A549 (cell line): ENCODE data around the gene NR2F1. TPM values are rescaled to one million over a fixed set of nuclear protein-coding genes. Genes with fewer than 3 reads are reported as not detected.

Experiments
- ATAC-seq, 2 experiments: fragments of 200-7000 bp in 1 of 2; fragments of >200 bp in 1 of 2; cut with Nextera tagmentation in 1 of 2; cut with Tn5 transposase in 1 of 2; 3 replicates each; pipeline versions ENCODE4 v1.8.0 to v1.9.1; 2018 to 2020; ENCODE audit warnings: mild to moderate bottlenecking in 1 of 2, moderate library complexity in 1 of 2
- CTCF ChIA-PET: fragments of 300-600 bp; sonication (Branson Sonifier 250); formaldehyde crosslinking; extraction: SDS; loops from one replicate; lab custom pipeline; 2021; ENCODE audit warnings: antibody characterized with exemption, inconsistent platforms; lab: Yijun Ruan, JAX
- POLR2A ChIA-PET: fragments of 350-600 bp; formaldehyde crosslinking; extraction: SDS; loops from one replicate; lab custom pipeline; 2021; ENCODE audit warnings: antibody characterized with exemption, inconsistent platforms; lab: Yijun Ruan, JAX
- DNase-seq, 2 experiments: peaks; one replicate each; pipeline versions ENCODE4 v3.0.0 to v3.0.0-alpha.2; 2011 to 2016; ENCODE audit warnings: low read depth in 1 of 2, low spot score in 1 of 2
- FAIRE-seq: peaks from 2 replicates; lab custom pipeline; 2011; peaks lifted over from hg19 to GRCh38; lab: Jason Lieb, UNC
- H3K27ac ChIP-seq, 2 experiments: fragments of >200 bp; sonication (Bioruptor Twin); formaldehyde crosslinking; 3 replicates each; pipeline ENCODE4 v1.5.1; 2016 to 2017
- H3K4me1 ChIP-seq: fragments of >200 bp; sonication (Bioruptor Twin); formaldehyde crosslinking; 3 replicates; pipeline ENCODE4 v1.6.1; 2016
- H3K4me2 ChIP-seq: fragments of >200 bp; sonication (Bioruptor Twin); formaldehyde crosslinking; 3 replicates; pipeline ENCODE4 v1.6.1; 2016
- H3K4me3 ChIP-seq: fragments of >200 bp; sonication (Bioruptor Twin); formaldehyde crosslinking; 3 replicates; pipeline ENCODE4 v1.5.1; 2016
- H3K9me3 ChIP-seq: fragments of >200 bp; sonication (Bioruptor Twin); formaldehyde crosslinking; 3 replicates; pipeline ENCODE4 v1.6.1; 2016
- BHLHE40 ChIP-seq: IDR thresholded peaks from 2 replicates; pipeline ENCODE4 v1.6.1; 2012; ENCODE audit warnings: low read depth, low read length, inconsistent platforms
- CBX2 ChIP-seq: fragments of 200-600 bp; sonication (generic); IDR thresholded peaks from 2 replicates; pipeline ENCODE4 v1.6.1; 2016; ENCODE audit warnings: low read depth, mild to moderate bottlenecking, borderline replicate concordance
- CBX8 ChIP-seq: fragments of 200-600 bp; sonication (generic); IDR thresholded peaks from 2 replicates; pipeline ENCODE4 v1.6.1; 2016
- EP300 ChIP-seq, 2 experiments: fragments of >200 bp; sonication (Bioruptor Twin); formaldehyde crosslinking; IDR thresholded peaks; 2 replicates in 1 of 2; 3 replicates in 1 of 2; pipeline ENCODE4 v1.6.1; 2016 to 2017
- HOXB13 ChIP-seq: fragments of 250-450 bp; sonication (Bioruptor Pico); IDR thresholded peaks from 2 replicates; pipeline ENCODE4 v1.5.0; 2020; ENCODE audit warnings: low read depth, mild to moderate bottlenecking, moderate library complexity
- JUNB ChIP-seq: fragments of >200 bp; sonication (Bioruptor Twin); formaldehyde crosslinking; IDR thresholded peaks from 2 replicates; pipeline ENCODE4 v1.6.1; 2016
- KDM5A ChIP-seq: fragments of 200-600 bp; sonication (generic); IDR thresholded peaks from 2 replicates; pipeline ENCODE4 v1.6.1; 2016; ENCODE audit warnings: antibody characterized with exemption, mild to moderate bottlenecking
- MAFK ChIP-seq: fragments of 450-650 bp; IDR thresholded peaks from 2 replicates; pipeline ENCODE4 v1.6.1; 2014; ENCODE audit not compliant: partially characterized antibody
- NFE2L2 ChIP-seq: fragments of 150-350 bp; conservative IDR thresholded peaks from 2 replicates; pipeline ENCODE4 v1.6.1; 2014; ENCODE audit warnings: low read length
- PHF8 ChIP-seq: fragments of 200-600 bp; sonication (generic); IDR thresholded peaks from 2 replicates; pipeline ENCODE4 v1.6.1; 2016; ENCODE audit warnings: low read depth, mild to moderate bottlenecking, antibody characterized with exemption, moderate library complexity, borderline replicate concordance
- RAD21 ChIP-seq, 2 experiments: fragments of >200 bp in 1 of 2; sonication (Bioruptor Twin) in 1 of 2; formaldehyde crosslinking in 1 of 2; IDR thresholded peaks in 1 of 2; conservative IDR thresholded peaks in 1 of 2; 2 replicates in 1 of 2; 3 replicates in 1 of 2; pipeline ENCODE4 v1.6.1; 2012 to 2018; ENCODE audit warnings: inconsistent platforms in 1 of 2
- SMC3 ChIP-seq: fragments of >200 bp; sonication (Bioruptor Twin); formaldehyde crosslinking; IDR thresholded peaks from 3 replicates; pipeline ENCODE4 v1.6.1; 2018; ENCODE audit warnings: inconsistent platforms
- ZSCAN20 ChIP-seq: fragments of 250-450 bp; sonication (Bioruptor Pico); IDR thresholded peaks from 2 replicates; pipeline ENCODE4 v1.8.0; 2022; ENCODE audit warnings: mild to moderate bottlenecking, moderate library complexity
- WGBS: methylation state at CpG from one replicate; pipeline ENCODE4 v1.1.6; 2017; ENCODE audit errors: missing lambda C conversion rate; 5-methylcytosine and 5-hydroxymethylcytosine counted together
- polyA plus RNA-seq, 4 experiments: library from polyadenylated mRNA; depleted of rRNA in 3 of 4; stranded (reverse); fragments of >200 nt; fragmentation: RNase III in 1 of 4; extraction: RNeasy Plus Mini Kit Qiagen cat#74134 plus additional on column Dnase treatment in 1 of 4; gene quantifications; 2 replicates in 3 of 4; 3 replicates in 1 of 4; pipeline ENCODE4 v1.2.3, GENCODE V29; 2011 to 2017
- TF ChIP-seq, protein P1 (sequence below): IDR thresholded peaks from 2 replicates; pipeline ENCODE4 v1.6.1; 2012
- TF ChIP-seq, protein P2 (sequence below): IDR thresholded peaks from 2 replicates; pipeline ENCODE4 v1.6.1; 2012; ENCODE audit warnings: low read depth, borderline replicate concordance
- TF ChIP-seq, protein P3 (sequence below): IDR thresholded peaks from 2 replicates; pipeline ENCODE4 v1.6.1; 2012
- TF ChIP-seq, protein P4 (sequence below): fragments of >200 bp; sonication (Bioruptor Twin); formaldehyde crosslinking; IDR thresholded peaks from 3 replicates; pipeline ENCODE4 v1.6.1; 2016
- TF ChIP-seq, protein P5 (sequence below): fragments of 200-600 bp; sonication (generic); IDR thresholded peaks from 2 replicates; pipeline ENCODE4 v1.6.1; 2016; ENCODE audit warnings: antibody characterized with exemption, mild to moderate bottlenecking, moderate library complexity
- TF ChIP-seq, protein P6 (sequence below): fragments of 150-350 bp; IDR thresholded peaks from 2 replicates; pipeline ENCODE4 v1.6.1; 2014; ENCODE audit warnings: low read depth, mild to moderate bottlenecking, low read length

NR2F1 gene
- polyA plus RNA-seq, 2 of the 4 experiments (the other 2 are of a cell fraction), result 5.0 to 5.2 TPM

DNA sequence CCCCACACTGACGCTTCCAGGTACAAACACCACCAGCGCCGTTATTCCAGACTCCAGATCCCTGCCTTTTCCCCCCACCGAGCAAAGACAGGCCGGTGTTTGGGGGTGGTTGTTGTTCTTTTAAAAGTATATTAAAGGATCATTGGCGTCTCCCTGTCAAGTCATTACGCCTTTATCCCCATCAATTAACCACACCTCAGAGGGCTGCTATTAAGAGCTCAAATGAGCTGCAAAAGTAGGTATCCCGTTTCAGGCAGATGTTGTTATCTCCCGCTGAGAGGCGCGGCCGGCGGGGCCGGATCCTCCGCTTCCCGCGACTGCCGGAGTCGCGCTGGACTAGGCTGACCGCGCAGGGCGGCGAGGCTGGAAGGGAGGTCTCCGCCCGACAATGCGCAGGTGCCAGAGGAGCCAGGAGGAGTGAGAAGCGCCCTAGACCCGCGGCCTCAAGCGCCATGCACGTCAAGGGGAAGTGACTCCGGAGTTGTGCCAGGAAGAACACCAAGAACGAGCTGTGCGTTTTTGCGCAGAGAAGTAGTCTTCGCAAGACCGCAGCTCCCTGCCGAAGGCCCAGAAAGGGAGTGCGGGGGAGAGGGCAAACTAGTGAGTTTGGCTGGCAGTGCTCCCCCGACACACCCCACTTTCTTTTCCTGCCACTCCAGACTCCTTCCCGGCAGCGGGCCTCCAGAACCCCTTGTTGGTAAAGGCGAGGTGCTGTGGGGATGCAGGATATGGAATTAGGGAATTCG is 10.2 kb upstream of the NR2F1 start:
- Histone ChIP-seq H3K4me3 (no peak overlapping the region), H3K27ac (no peak overlapping the region), H3K9me3 (no peaks in the 10 kb centered on the region), H3K4me2 (no peak overlapping the region), H3K4me1 (no peaks in the 10 kb centered on the region)
- no peak for TF ChIP-seq CBX8
- TF ChIP-seq, protein P1, sequence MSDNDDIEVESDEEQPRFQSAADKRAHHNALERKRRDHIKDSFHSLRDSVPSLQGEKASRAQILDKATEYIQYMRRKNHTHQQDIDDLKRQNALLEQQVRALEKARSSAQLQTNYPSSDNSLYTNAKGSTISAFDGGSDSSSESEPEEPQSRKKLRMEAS, result no peak
- TF ChIP-seq BHLHE40, result no peak
- no peak for TF ChIP-seq CBX2
- TF ChIP-seq, protein P2, sequence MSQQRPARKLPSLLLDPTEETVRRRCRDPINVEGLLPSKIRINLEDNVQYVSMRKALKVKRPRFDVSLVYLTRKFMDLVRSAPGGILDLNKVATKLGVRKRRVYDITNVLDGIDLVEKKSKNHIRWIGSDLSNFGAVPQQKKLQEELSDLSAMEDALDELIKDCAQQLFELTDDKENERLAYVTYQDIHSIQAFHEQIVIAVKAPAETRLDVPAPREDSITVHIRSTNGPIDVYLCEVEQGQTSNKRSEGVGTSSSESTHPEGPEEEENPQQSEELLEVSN, result no peak
- TF ChIP-seq NFE2L2, result no peak
- no peak for TF ChIP-seq SMC3
- FAIRE-seq (no peak), ATAC-seq (no peak), DNase-seq (no peak)
- ChIA-PET CTCF (no interaction called here), POLR2A (no interaction called here)
- WGBS, result 90% methylated on average over 45 of the region's 45 CpGs

DNA sequence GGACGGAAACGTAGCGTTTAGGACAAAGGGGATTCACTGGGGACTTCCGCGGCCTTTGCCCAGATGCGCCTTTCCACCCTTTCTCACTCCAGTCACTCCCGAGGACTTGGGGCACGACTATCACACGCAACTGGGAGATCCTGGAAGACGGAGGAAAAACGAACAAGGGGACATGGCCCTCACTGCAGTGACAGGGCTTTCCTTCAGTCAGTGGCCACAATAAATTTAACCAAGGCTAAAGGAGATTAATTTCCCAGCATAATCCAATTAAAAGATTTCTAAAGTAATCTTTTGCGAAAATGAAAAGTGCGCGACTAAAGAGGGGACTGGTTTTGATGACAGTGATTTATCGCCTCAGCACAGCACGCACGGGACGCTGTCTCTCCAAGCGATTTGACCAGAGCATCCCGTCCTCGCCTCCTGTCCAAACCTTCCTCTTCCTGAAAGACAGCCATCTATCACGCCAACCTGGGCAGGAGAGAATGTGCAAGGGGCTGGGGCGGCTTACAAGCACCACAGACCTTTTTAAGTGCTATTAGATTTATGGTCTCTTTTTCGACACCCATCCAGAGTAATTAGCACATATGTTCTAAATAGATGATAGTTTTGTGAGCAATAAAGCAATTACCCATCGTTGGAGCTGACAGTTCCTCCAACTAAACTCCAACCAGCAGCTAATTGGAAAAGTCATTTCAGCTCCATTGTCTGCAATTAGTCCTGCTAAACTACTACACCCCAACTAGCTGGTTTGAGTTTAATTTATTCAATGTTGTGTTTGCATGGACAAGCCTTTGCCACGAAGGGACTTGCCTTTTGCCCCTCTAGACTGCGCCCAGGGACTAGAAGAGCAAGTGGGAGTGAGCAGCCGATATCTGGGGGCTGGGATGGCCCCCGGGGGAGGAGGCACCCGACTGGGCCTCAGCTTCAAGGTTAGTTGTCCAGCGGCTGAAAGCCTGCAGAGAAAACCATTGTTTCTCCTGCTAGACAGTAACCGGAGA is 9.4 kb upstream of the NR2F1 start:
- H3K4me1 ChIP-seq, result no peaks in the 10 kb centered on the region
- no peaks in the 10 kb centered on the region for H3K9me3 ChIP-seq
- ChIA-PET CTCF (interaction anchor here (0.6 kb wide), 1 partner anchor 175 kb away, joined by 3 read pairs; no protein-coding TSS in a partner anchor), POLR2A (no interaction called here)
- H3K27ac ChIP-seq, result no peak overlapping the region
- no peak overlapping the region for H3K4me3 ChIP-seq
- H3K4me2 ChIP-seq, result no peak overlapping the region
- FAIRE-seq (no peak), DNase-seq (no peak)
- WGBS, result 87% methylated on average over 32 of the region's 32 CpGs
- TF ChIP-seq, protein P3, sequence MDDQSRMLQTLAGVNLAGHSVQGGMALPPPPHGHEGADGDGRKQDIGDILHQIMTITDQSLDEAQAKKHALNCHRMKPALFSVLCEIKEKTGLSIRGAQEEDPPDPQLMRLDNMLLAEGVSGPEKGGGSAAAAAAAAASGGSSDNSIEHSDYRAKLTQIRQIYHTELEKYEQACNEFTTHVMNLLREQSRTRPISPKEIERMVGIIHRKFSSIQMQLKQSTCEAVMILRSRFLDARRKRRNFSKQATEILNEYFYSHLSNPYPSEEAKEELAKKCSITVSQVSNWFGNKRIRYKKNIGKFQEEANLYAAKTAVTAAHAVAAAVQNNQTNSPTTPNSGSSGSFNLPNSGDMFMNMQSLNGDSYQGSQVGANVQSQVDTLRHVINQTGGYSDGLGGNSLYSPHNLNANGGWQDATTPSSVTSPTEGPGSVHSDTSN, result no peak
- TF ChIP-seq JUNB (no peak), RAD21 (conservative IDR thresholded peaks at IDR 0.05 in 1 of 2, IDR thresholded peaks at IDR 0.05 in 1 of 2) (no peak)
- TF ChIP-seq, protein P2, result no peak
- TF ChIP-seq, all 56 proteins: peak for 0
- ATAC-seq, result no peak

DNA sequence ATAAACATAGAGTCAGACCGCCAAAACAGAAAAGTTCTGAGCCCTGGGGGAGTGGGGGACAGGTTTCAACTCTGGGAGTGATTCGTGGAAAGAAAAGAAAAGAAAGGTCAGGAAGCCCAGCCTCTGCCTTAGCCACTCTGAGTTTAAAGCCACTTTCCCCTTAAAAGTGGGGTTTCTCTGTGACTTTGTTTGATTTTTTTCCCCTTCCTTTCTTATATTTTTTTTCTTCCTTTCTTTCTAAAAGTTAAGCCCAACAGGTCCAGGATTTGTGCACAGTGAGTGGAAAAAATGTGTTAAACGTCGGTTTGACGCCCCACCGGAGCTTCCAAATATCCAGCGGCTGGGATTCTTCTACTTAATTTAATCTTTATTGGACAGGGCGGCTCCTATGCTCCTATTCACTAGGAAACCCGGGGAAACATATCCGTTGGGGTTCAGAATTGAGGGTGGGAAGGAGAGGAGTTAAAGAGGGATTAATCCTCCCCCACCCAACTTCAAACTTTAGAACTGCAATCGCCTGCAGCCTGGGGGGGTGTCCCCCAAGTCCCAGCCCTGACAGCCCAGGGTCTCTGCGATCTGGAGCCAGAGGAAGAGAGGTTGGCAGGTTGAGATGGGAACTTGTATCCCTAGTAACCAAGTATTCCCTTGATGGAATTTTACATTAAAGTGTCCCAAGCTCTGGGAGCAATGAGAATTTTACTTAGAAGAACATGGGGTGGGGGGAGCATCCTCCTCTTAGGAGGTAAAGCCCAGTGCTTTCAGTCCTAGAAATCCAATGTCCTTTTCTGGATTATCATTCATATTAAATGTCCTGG is 8.3 kb upstream of the NR2F1 start:
- DNase-seq (no peak), ATAC-seq (no peak), FAIRE-seq (no peak)
- TF ChIP-seq ZSCAN20 (CRISPR knock-in tag), result no peak
- TF ChIP-seq HOXB13, result no peak
- no peak for TF ChIP-seq SMC3
- no peak for TF ChIP-seq EP300 (IDR thresholded peaks at IDR 0.05)
- TF ChIP-seq, protein P4, sequence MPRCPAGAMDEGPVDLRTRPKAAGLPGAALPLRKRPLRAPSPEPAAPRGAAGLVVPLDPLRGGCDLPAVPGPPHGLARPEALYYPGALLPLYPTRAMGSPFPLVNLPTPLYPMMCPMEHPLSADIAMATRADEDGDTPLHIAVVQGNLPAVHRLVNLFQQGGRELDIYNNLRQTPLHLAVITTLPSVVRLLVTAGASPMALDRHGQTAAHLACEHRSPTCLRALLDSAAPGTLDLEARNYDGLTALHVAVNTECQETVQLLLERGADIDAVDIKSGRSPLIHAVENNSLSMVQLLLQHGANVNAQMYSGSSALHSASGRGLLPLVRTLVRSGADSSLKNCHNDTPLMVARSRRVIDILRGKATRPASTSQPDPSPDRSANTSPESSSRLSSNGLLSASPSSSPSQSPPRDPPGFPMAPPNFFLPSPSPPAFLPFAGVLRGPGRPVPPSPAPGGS, result no peak
- TF ChIP-seq, protein P5, sequence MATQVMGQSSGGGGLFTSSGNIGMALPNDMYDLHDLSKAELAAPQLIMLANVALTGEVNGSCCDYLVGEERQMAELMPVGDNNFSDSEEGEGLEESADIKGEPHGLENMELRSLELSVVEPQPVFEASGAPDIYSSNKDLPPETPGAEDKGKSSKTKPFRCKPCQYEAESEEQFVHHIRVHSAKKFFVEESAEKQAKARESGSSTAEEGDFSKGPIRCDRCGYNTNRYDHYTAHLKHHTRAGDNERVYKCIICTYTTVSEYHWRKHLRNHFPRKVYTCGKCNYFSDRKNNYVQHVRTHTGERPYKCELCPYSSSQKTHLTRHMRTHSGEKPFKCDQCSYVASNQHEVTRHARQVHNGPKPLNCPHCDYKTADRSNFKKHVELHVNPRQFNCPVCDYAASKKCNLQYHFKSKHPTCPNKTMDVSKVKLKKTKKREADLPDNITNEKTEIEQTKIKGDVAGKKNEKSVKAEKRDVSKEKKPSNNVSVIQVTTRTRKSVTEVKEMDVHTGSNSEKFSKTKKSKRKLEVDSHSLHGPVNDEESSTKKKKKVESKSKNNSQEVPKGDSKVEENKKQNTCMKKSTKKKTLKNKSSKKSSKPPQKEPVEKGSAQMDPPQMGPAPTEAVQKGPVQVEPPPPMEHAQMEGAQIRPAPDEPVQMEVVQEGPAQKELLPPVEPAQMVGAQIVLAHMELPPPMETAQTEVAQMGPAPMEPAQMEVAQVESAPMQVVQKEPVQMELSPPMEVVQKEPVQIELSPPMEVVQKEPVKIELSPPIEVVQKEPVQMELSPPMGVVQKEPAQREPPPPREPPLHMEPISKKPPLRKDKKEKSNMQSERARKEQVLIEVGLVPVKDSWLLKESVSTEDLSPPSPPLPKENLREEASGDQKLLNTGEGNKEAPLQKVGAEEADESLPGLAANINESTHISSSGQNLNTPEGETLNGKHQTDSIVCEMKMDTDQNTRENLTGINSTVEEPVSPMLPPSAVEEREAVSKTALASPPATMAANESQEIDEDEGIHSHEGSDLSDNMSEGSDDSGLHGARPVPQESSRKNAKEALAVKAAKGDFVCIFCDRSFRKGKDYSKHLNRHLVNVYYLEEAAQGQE, result no peak
- TF ChIP-seq MAFK, result no peak
- TF ChIP-seq PHF8, result no peak
- no peak for TF ChIP-seq KDM5A
- TF ChIP-seq, protein P6, sequence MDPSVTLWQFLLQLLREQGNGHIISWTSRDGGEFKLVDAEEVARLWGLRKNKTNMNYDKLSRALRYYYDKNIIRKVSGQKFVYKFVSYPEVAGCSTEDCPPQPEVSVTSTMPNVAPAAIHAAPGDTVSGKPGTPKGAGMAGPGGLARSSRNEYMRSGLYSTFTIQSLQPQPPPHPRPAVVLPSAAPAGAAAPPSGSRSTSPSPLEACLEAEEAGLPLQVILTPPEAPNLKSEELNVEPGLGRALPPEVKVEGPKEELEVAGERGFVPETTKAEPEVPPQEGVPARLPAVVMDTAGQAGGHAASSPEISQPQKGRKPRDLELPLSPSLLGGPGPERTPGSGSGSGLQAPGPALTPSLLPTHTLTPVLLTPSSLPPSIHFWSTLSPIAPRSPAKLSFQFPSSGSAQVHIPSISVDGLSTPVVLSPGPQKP, result no peak
- no peak overlapping the region for H3K4me2 ChIP-seq
- H3K27ac ChIP-seq, result no peak overlapping the region
- ChIA-PET CTCF (interaction anchor here (0.6 kb wide), 1 partner anchor 174 kb away, joined by 3 read pairs; no protein-coding TSS in a partner anchor), POLR2A (no interaction called here)
- H3K4me3 ChIP-seq, result no peak overlapping the region
- 83% methylated on average over 12 of the region's 12 CpGs for WGBS
- H3K9me3 ChIP-seq, result no peaks in the 10 kb centered on the region
- H3K4me1 ChIP-seq, result peaks cover 4% of the 10 kb centered on the region; the same call in 1 of the 3 replicates
